GM12878 (cell line): ENCODE data around the gene TGFBI. TPM values are rescaled to one million over a fixed set of nuclear protein-coding genes. Genes with fewer than 3 reads are reported as not detected.
"Not testable (repeated sequence)": the region's sequence is repeated elsewhere in the genome, so short reads cannot be mapped to it uniquely, and the experiment has no call there.

Experiments used
- ATAC-seq: fragments of 200-7000 bp; cut with Tn5 transposase; 3 replicates; pipeline ENCODE4 v1.9.1; 2020; ENCODE audit warnings: mild to moderate bottlenecking, moderate library complexity
- BruUV-seq: library from RNA; stranded (reverse); fragments of 400-500 nt; replicated peaks from 2 replicates; lab custom pipeline; 2021; lab: Mats Ljungman, UMichigan
- CTCF ChIA-PET: fragments of 300-600 bp; sonication (Branson Sonifier 250); formaldehyde crosslinking; extraction: SDS; loops from one replicate; lab custom pipeline; 2021; ENCODE audit warnings: inconsistent platforms; lab: Yijun Ruan, JAX
- POLR2A ChIA-PET: fragments of 350-600 bp; formaldehyde crosslinking; extraction: SDS; loops from one replicate; lab custom pipeline; 2021; ENCODE audit warnings: inconsistent platforms; lab: Charles Lee
- RAD21 ChIA-PET: fragments of 300-600 bp; sonication (Branson Sonifier 250); formaldehyde crosslinking; loops from one replicate; lab custom pipeline; 2023; ENCODE audit warnings: antibody characterized with exemption; ENCODE audit not compliant: unreplicated experiment; lab: Charles Lee
- SMC1A ChIA-PET: fragments of 300-600 bp; sonication (Branson Sonifier 250); formaldehyde crosslinking; loops from one replicate; lab custom pipeline; 2023; ENCODE audit not compliant: unreplicated experiment, uncharacterized antibody; lab: Charles Lee
- DNase-seq: peaks from one replicate; pipeline ENCODE4 v3.0.0-alpha.2; 2011; ENCODE audit warnings: low read depth, low spot score
- FAIRE-seq: peaks from 3 replicates; lab custom pipeline; 2011; peaks lifted over from hg19 to GRCh38; lab: Jason Lieb, UNC
- H2AFZ ChIP-seq: 2 replicates; pipeline ENCODE4 v1.6.0; 2011; ENCODE audit warnings: low read depth, low read length, control low read depth; ENCODE audit not compliant: control insufficient read depth
- H3K27ac ChIP-seq: 2 replicates; pipeline ENCODE4 v1.5.1; 2011; ENCODE audit warnings: control low read depth; ENCODE audit not compliant: control insufficient read depth, insufficient read depth
- H3K27me3 ChIP-seq, 2 experiments: replicated peaks in 1 of 2; 2 replicates each; pipeline versions ENCODE4 v1.6.0 to v1.6.1; 2011; ENCODE audit warnings: low read length in 1 of 2; ENCODE audit not compliant: control insufficient read depth in 2 of 2, insufficient read depth in 2 of 2
- H3K36me3 ChIP-seq, 2 experiments: 2 replicates each; pipeline ENCODE4 v1.5.1; 2011; ENCODE audit warnings: low read length in 1 of 2; ENCODE audit not compliant: control insufficient read depth in 2 of 2, insufficient read depth in 2 of 2
- H3K4me1 ChIP-seq: 2 replicates; pipeline ENCODE4 v1.6.1; 2011; ENCODE audit warnings: mild to moderate bottlenecking, low read length, moderate library complexity, mixed read lengths; ENCODE audit not compliant: control insufficient read depth, insufficient read depth
- H3K4me2 ChIP-seq: 2 replicates; pipeline ENCODE4 v1.6.0; 2011; ENCODE audit warnings: control low read depth; ENCODE audit not compliant: control insufficient read depth, insufficient read depth
- H3K4me3 ChIP-seq: fragments of 200-600 bp; sonication (generic); 2 replicates; pipeline ENCODE4 v1.5.1; 2016
- H3K79me2 ChIP-seq: 2 replicates; pipeline ENCODE4 v1.6.0; 2011; ENCODE audit warnings: low read length; ENCODE audit not compliant: control insufficient read depth, insufficient read depth
- H3K9ac ChIP-seq: 2 replicates; pipeline ENCODE4 v1.8.0; 2011; ENCODE audit warnings: low read length, control low read depth, mixed read lengths; ENCODE audit not compliant: control insufficient read depth, insufficient read depth
- H3K9me3 ChIP-seq: replicated peaks from 3 replicates; pipeline ENCODE4 v1.5.1; 2011; ENCODE audit warnings: mild to moderate bottlenecking, low read length; ENCODE audit not compliant: control insufficient read depth, insufficient read depth
- H4K20me1 ChIP-seq: 2 replicates; pipeline ENCODE4 v1.6.0; 2011; ENCODE audit not compliant: control insufficient read depth, insufficient read depth
- CHD2 ChIP-seq: IDR thresholded peaks from 2 replicates; pipeline ENCODE4 v1.6.1; 2011; ENCODE audit warnings: low read depth, low read length, improper control_type of control experiment, borderline replicate concordance
- GATAD2B ChIP-seq: fragments of 450-650 bp; conservative IDR thresholded peaks from 2 replicates; pipeline ENCODE4 v1.6.1; 2017; ENCODE audit warnings: low read depth, mild to moderate bottlenecking, moderate library complexity
- NBN ChIP-seq: fragments of 450-650 bp; IDR thresholded peaks from 2 replicates; pipeline ENCODE4 v1.6.1; 2016
- PAX8 ChIP-seq: fragments of 450-650 bp; IDR thresholded peaks from 2 replicates; pipeline ENCODE4 v1.6.1; 2017; ENCODE audit warnings: mild to moderate bottlenecking, moderate library complexity
- PKNOX1 ChIP-seq: fragments of 450-650 bp; IDR thresholded peaks from 2 replicates; pipeline ENCODE4 v1.6.1; 2016; ENCODE audit warnings: mild to moderate bottlenecking
- POLR2A ChIP-seq: IDR thresholded peaks from 2 replicates; pipeline ENCODE4 v1.6.1; 2011; ENCODE audit warnings: low read depth, mild to moderate bottlenecking, low read length
- USF2 ChIP-seq: IDR thresholded peaks from 2 replicates; pipeline ENCODE4 v1.6.1; 2011; ENCODE audit warnings: low read depth, low read length, improper control_type of control experiment, borderline replicate concordance
- YBX1 ChIP-seq: fragments of 450-650 bp; IDR thresholded peaks from 2 replicates; pipeline ENCODE4 v1.6.1; 2016; ENCODE audit warnings: antibody characterized with exemption
- WGBS: methylation state at CpG from one replicate; pipeline ENCODE4 v1.1.6; 2016; ENCODE audit warnings: low lambda C conversion rate; ENCODE audit not compliant: insufficient replicate concordance, insufficient coverage; ENCODE audit errors: missing lambda C conversion rate; 5-methylcytosine and 5-hydroxymethylcytosine counted together
- in situ Hi-C: fragments of 300-500 bp; cut with MboI; formaldehyde crosslinking; loops from 9 replicates; pipeline ENCODE4 v1.14.3; 2018; ENCODE audit warnings: mixed read lengths
- intact Hi-C: fragments of 100-400 bp; cut with micrococcal nuclease; formaldehyde crosslinking; loops from one replicate; pipeline ENCODE4 v1.14.2; 2022; ENCODE audit not compliant: unreplicated experiment
- polyA plus RNA-seq, 11 experiments: library from polyadenylated mRNA; depleted of rRNA in 4 of 11; unstranded in 6 of 11; stranded (reverse) in 5 of 11; fragments of >200 nt; fragmentation: Nextera tagmentation in 4 of 11; fragmentation: Illumina TruSeq in 1 of 11; extraction: Ambion mirVana in 4 of 11; extraction: Trizol in 1 of 11; gene quantifications; 1 replicate in 1 of 11; 2 replicates in 10 of 11; pipeline versions ENCODE4 v1.2.1 to v1.2.3, GENCODE V29; 2011 to 2016; ENCODE audit warnings: inconsistent platforms in 2 of 11, missing spikeins in 2 of 11, low read depth in 1 of 11
- total RNA-seq, 4 experiments: library from RNA; depleted of rRNA in 3 of 4; stranded (reverse); fragments of >200 nt in 3 of 4; fragmentation: Illumina TruSeq in 1 of 4; extraction: Trizol in 1 of 4; gene quantifications; 2 replicates each; pipeline versions ENCODE4 v1.2.1 to v1.2.3, GENCODE V29; 2013 to 2021

The TGFBI gene
- total and polyA plus RNA-seq, 10 of the 15 experiments (the other 5 are each of a cell fraction or from before 2014, with no cell fraction given): 0.12 to 1.8 (median 0.19) TPM

GRCh38 chr5:136043968-136044610 lies 15.3 kb downstream of the TGFBI start:
- TF ChIP-seq GATAD2B (no peak), USF2 (no peak), PKNOX1 (no peak), POLR2A (no peak), CHD2 (no peak), PAX8 (no peak), NBN (no peak), YBX1 (no peak)
- ChIA-PET SMC1A (interaction anchor here (3.0 kb wide), 1 partner anchor 11 kb away, joined by 14 read pairs; no protein-coding TSS in a partner anchor), POLR2A (no interaction called here), RAD21 (no interaction called here), CTCF (no interaction called here)
- Histone ChIP-seq H3K36me3 (no peaks in the 10 kb centered on the region), H4K20me1 (no peaks in the 10 kb centered on the region), H2AFZ (no peak overlapping the region), H3K79me2 (no peaks in the 10 kb centered on the region), H3K4me3 (no peak overlapping the region), H3K9ac (no peak overlapping the region), H3K4me2 (no peak overlapping the region), H3K27me3 (peaks cover 0 to 2% of the 10 kb centered on the region in 2 experiments; a peak in 2 of 4 replicates), H3K27ac (no peak overlapping the region), H3K9me3 (no peaks in the 10 kb centered on the region; the same call in 2 of the 3 replicates), H3K4me1 (no peaks in the 10 kb centered on the region)
- intact Hi-C loops (no loop called here), in situ Hi-C loops (no loop called here)
- FAIRE-seq (no peak), DNase-seq (no peak), ATAC-seq (no peak)
- no TSS peak for BruUV-seq
- WGBS: 60% methylated on average over 8 of the region's 8 CpGs

GRCh38 chr5:136045026-136045425 lies 16.2 kb downstream of the TGFBI start:
- RAD21 ChIA-PET, ATAC-seq, H3K4me2 ChIP-seq, H3K4me3 ChIP-seq, H3K4me1 ChIP-seq, H2AFZ ChIP-seq, H3K79me2 ChIP-seq, H3K9ac ChIP-seq, H3K9me3 ChIP-seq, FAIRE-seq, BruUV-seq, H3K27me3 ChIP-seq, in situ Hi-C loops, DNase-seq, H3K27ac ChIP-seq, CTCF ChIA-PET, H3K36me3 ChIP-seq, H4K20me1 ChIP-seq, intact Hi-C loops, POLR2A ChIA-PET: not testable (repeated sequence)
- WGBS: 49% methylated on average over 8 of the region's 8 CpGs
- SMC1A ChIA-PET: interaction anchor here (1.0 kb wide), 1 partner anchor 36 kb away, joined by 3 read pairs; no protein-coding TSS in a partner anchor
